EL (cell line): ENCODE data around the gene DPP10.

Source experiments
- DNase-seq: peaks from one replicate; pipeline ENCODE4 v3.0.0-alpha.2; 2016

The DPP10 gene

DNA sequence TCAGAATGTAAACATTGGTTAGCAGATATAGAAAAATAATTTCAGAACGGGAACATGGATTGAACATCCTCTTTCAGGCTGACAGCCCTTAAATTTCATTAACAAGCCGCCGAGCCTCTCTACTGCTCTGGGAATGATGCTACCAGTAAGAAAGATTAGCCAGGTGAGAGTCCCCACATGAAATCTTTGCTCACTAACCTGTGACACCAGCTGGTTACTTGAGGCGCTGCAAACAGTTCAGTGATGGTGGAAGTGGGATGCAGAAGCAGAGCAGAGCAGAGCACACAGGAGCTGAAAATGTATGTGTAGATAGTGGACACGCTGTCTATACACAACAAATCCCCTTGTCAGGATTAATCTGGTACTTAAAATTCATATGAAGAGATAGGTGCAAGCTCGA lies 721.1 kb downstream of the DPP10 start:
- no peak for DNase-seq

DNA sequence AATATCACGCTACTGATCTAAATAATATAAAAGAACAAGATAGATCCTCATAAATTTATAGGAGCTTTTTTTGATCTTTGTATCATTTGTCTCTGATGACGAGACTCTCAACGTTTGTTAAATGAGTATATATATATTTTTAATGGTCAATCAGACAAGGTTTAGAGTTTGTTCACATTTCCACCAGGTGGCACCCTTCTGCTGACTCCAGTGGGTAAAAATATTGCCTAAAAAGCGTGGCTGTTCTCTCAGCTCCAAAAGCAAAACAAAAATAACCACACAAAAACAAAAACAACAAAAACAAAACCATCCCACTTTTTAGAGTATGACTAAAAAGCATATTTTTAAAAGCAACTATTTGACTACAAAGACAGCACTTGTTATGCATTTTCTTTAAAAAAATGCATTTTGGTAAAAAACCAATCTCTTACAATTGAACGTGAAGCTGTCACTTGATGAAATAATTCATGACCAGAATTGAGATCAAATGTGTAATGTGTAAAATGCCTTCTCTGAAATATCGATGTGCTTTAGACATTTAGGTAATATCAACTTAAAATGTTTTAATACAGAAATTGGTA lies 723.2 kb downstream of the DPP10 start:
- DNase-seq, result no peak

DNA sequence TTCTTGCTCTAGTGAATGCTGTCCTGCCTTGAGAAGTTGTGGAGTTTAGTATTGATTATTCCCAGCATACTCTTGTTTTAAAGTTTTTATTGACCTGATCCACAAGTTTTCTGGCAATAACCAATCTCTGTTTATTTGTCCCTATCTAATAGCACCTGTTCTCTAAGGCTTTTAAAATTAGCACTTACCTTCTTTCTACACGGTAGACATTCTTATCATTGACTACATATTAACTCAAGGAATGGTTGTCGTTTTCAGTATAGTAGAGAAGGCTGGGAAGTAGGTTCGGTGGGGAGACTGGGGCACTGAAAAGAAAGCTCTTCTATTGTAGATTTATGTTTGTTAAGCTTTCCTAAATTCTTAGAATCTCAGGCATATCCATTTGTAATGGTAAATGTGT lies 726.0 kb downstream of the DPP10 start:
- DNase-seq, result no peak

DNA sequence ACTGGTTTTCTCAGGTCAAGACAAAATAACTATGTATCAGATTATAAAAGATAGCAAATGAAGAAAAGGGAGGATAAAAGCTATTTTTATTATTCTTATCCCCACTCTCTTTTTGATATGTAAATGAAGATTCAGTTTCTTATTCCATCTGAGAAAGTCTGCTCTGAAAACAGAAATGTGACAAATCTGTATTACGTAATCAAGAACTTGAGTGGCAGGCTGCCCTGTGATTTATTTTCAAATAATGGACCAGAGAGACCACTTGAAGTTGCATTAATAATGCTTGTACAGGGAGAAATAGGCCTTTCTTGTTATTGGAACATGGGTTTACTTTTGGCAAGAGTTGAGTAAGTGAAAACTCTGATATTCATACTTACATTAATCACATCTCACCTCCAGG lies 727.4 kb downstream of the DPP10 start:
- DNase-seq, result no peak

DNA sequence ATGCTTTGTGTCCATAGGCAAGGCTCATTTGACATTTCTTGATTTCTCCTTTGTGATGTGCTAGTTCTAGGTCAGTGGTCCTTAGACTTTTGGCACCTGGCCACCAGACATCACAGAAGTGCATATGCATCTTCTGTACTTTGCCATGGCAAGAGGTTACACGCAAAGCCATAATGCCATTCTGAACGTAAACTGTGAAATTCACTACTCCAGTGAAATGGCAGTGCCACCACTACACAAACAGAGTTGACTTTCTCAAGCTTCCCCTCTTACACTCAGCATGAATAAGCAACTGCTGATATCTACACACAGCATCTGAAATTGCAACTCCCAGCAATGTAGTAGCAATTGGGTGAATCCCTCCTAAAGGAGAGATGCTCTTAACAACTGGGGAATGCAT lies 729.3 kb downstream of the DPP10 start:
- no peak for DNase-seq

DNA sequence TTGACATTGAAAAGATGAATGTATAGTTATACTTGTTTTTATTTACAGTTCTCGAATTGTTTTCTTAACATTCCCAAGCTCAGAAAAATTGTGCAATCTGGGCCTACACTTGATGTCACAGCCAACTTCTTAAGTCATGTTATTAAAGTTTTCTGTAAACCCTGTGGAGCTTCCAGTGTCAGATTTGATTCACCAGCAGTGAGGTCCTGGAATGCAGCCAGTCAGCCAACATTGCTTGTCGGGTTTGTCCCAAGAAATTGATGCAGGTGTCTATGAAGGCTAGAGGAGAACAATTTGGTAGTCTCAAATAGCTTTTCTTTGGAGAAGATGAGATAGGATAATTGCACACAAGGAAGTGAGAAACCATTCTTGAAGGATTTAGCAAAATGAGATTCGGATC lies 732.2 kb downstream of the DPP10 start:
- no peak for DNase-seq

DNA sequence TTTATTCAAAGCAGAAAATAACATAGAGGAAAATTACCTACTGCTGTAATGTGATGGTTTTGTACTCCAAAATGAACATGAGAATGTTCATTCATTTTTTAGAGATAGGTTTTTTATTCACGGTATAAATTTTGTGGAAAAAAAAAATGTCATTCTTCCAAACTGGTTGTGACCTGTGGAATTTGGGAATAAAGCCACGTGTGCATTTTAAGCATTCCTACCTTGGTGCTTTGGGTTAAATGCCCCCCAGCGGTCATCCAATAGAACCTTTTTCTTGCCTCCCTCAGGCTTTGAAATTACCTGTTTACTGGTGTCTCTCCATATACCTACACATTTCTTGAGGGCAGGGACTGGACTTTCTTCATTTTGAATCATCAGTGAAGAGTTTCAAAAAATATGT lies 740.7 kb downstream of the DPP10 start:
- no peak for DNase-seq

DNA sequence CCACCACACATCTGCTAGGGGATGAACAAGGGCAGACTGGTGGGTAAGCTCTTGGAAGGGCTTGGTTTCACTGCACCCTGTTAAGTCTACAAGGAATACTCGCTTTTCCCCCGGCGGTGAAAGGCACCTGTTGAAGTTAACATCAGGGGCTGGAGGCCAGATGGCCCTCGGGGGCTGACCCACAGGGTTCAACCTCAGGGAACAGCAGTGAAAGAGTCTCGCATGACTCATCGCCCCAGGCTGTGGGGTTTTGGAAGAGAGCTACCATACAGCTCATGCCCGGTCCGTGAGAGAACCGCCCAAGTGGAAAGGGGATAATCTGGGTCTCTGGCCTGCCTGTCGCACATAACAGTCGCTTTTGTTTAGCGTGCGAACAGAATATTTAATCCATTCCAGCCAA lies 748.0 kb downstream of the DPP10 start:
- no peak for DNase-seq

DNA sequence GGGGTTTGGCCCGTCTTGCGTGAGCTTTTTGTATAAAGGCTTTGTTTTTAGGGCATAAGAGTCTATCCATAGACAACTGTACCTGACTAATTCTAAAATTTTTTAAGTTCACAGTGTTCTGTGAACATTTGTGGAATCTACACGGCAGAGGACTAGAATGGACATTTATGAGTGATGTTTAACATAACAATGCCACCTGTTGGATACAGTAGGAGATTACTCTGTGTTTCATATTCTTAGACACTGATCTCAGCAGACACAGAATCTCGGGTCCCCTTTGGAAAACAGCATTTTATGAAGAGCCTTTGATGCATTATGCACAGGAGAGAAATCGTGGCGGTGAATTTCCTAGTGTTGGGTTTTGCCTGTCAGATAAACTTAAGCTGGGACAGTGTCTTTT lies 752.2 kb downstream of the DPP10 start:
- no peak for DNase-seq

DNA sequence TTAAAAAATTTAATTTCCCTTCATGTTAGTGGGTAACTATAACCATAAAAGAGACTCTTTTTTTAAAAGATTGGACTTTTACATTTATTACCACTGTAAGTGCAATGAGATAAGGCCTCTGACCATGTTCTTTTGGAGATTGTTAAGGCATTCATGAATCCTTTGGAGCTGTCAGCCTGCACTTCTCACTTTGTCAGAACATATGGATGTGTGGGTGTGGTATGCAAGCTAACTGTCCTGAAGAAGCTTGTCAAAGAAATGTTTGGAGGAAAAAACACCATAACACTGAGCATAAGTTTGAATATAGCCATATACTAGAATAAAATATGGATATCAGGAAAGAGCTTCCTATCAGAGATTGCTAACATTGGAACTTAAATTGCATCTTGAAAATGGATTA lies 754.1 kb downstream of the DPP10 start:
- DNase-seq, result no peak

DNA sequence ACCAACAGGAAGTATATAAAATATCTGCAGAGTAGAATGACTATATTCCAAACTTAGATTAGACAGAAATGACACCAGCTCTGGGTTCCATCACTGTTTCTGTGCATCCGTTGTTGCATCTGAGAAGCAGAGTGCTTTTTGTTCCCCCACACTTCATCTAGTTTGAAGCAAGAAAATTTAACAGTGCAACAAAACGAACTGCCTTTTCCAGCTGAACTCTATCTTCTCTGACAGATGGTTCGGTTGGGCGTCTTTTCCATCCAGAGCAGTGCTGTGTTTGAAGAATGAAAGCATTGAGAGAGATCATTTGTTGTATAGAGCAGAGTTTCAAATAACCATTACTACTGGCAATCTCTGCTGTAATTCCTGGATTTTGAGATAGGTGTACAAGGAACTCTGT lies 757.5 kb downstream of the DPP10 start:
- DNase-seq, result no peak

DNA sequence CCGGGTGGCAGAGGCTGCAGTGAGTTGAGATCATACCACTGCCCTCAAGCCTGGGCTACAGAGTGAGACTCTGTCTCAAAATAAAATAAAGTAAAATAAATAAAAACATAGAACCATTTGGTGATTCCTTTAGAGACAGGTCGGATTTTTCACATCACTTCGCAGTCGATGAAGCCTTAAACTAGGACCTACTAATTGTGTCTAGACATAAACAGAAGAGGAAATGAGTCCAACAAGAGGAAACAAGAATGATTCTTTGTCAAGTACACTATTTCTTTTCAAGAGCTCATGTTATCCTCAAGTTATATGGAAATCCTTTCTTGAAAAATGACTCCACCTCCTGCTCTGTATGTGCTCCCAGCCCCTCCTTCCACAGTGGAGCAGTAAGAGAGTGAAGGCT lies 758.9 kb downstream of the DPP10 start:
- no peak for DNase-seq

DNA sequence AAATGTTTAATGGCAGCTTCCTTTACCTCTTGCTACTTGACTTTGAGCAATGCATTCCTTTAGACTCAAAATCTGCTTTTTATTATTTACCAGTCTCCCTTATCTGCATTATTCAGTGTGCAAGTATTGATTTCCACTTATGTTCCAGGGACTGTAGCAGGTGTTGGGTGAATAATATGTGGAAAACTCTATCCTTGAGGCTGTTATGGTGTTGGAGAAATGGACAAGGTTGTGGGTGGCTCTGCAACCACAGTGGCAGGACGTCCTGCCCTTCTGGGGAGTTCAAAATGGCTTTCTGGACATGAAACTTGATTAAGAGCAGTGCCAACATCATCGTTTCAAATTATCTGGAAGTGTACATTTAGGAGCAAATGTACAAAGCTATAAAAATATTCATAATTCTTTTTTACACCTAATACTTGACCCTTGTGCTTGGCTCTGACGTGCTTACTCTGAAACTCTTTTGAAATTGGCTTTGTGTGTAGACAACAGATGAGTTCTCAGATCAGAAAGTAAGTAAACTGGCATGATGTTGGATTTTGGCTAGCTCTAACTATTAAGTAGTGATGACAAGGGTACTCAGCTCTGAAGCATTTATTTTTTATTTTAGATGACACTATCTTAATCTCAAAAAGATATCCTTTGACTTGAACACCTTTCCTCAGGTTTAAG lies 766.2 kb downstream of the DPP10 start:
- DNase-seq, result no peak

DNA sequence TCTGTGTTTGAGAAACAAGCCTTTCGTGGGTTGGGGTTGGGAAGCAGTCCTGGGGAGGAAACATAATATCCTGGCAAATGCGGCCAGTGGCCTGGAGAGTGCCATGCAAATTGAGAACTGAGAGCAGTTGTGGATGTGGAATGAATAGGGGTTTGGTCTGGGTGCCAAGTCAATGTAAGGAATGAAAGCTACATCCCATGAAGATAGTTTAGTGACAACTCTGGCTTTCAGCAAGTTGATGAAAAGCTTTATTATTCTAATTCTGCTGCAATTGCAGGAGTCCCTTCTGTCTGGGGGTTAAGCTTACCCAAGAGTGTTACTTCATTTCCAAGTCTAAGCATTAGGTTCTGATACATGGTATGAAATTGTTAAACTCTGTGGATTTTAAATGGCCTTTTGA lies 771.6 kb downstream of the DPP10 start:
- no peak for DNase-seq

DNA sequence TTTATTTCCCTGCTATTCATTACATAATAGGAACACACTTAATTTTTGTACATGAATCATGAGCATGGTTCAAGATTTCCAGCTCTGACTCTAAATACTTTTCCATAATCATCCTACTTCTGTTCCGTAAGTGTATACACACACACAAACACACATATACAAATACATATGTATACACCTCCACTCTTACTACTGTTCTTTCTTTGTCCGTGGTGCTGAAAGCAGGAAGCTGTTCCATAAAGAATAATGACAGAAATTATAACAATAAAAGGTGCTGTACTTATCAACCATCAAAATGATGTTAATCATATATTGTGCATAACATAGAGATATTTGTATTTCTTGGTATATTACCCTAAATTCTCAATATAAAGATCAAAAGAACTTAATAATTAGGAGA lies 776.9 kb downstream of the DPP10 start:
- DNase-seq, result no peak

DNA sequence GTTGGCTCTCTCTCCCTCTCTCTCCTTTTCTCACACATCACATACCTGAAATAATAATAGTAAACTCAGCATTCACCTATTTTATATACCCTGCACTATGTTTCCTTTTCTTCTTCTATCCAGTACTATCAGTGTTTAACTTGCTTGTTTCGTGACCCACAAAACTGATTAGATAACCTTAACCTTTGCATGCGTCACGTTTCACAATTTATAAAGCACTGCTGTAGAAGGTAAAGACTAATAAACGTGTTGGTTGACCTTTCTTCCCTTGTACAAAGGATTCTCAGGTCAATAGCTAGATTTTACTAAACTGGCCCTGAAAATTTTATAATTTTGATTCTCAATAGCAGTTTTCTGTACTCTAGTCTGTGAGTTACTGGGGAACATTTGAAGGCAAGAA lies 791.7 kb downstream of the DPP10 start:
- DNase-seq, result no peak

DNA sequence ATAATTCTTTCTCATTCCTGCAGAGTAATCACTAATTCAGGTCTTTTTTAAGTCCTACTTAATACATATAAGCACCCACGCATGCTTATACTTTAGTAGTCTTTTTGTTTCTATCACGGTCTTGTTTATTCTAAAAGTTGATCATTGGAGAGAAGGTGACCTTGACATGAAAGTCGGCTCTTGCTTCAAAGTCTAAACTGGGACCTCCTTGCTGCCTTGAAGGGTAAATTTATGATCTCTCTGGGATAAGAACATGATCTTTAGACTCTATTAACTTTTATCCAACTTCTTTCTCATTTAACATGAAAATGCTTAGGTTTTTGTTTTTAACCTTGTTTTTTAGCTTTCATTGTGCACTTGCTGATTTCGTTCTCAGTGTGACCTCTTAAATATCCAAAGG lies 792.3 kb downstream of the DPP10 start:
- DNase-seq, result no peak

DNA sequence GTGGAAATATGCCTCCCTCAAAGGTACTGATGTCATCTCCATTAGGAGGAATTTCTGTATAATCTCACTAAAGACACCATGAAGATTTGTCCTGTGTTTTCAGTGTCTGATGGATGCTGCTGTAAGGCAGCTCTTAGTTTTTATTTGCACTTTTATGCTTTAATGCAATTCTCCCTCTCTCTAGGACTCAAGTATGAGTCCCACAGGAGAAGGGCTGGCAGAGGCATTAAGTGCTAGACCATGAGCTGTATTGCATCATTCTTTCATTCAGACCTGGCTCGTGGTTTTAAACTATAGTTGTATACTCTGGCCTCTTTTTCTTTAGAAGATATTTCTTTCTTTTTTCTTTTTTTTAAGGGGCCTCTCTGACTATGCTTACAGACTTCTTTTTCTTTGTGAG lies 805.6 kb downstream of the DPP10 start:
- no peak for DNase-seq

DNA sequence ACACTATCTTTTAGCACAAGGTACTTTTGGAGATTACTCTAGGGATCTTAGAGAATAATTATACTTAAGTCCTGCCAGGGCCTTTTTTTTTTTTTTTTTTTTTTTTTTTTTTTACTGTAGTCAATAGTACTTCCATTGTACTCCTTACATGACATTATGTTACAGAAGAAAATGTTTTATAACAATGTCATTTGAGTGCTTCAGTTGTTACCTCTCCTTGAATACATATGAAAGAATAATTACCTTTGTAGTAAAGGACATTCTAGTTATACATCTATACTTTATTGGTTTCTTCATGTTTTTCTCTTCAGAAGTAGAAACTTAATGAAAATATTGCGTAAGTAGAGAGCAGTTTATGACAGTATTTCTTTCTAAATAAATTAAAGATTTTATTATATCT lies 834.9 kb downstream of the DPP10 start:
- DNase-seq, result no peak

DNA sequence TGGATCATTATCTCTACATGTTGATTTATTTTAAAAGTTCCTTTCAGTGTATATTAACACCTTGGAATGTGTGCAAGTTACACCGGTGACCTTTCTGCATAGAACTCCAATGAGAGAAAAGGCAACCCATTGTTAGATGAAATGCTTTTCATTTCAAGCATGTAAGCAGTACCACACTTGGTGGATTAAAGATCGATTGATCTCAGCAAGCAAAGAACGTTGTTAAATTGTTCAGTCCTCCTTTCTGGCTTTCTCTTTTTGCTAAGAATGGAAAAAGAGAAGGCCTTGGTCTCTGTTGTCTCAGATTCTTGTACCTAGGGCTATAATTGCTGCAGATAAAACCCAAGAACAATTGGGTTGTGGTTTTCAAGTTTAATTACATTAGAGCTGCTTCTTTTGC lies 843.0 kb downstream of the DPP10 start:
- DNase-seq, result no peak

DNA sequence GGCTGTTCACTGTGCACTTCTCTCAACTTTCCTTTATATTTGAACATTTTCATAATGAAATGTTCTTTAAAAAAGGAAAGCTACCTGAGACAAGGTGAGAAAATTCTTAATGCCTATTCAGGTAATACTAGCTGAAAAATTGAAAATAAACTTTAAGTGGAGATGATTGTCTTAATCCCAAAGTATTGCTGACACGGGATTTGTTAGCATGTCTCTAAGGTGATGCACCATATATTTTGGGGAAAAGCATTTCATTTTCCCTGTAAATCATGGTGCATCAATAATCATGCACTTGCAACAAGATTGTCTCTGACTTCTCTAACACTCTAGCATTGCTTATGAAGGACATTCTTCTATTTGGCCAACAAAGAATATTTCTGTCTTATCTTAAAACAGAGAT lies 848.0 kb downstream of the DPP10 start:
- DNase-seq, result no peak

DNA sequence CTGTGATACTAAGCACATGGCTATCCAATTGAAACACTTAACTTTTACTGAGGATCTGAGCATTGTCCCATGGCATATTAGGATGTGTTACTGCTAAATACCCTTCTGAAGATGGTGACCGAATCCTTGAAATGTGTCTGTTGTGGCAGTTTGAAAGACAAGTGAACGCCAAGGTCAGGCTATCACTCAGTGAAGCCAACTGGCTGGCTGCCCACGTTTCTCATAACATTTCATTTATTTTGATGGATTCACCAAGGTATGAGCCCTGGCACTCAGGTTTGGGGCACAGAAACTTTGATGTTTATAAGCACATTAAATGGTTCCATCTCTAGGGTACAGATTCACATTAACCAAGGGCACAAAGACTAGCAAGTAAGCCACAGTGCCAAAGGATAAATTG lies 850.3 kb downstream of the DPP10 start:
- no peak for DNase-seq

DNA sequence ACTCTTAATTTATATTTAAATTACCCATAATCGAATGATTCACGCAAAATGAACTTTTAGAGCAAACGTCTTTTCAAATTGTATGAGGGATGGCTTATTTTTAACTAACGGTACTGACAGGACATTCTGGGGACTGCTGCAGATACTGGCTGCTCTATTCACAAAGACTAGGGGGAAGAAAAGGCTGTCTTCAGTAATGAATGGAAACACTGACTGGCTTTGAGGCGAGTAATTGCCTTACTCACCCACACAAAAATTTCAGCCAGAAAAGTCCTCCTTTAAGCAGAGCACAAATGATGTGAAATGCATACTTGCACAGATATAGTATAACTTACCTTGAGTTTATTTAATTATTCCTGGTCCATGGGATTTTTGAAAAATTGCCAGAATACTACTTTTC lies 852.6 kb downstream of the DPP10 start:
- no peak for DNase-seq

DNA sequence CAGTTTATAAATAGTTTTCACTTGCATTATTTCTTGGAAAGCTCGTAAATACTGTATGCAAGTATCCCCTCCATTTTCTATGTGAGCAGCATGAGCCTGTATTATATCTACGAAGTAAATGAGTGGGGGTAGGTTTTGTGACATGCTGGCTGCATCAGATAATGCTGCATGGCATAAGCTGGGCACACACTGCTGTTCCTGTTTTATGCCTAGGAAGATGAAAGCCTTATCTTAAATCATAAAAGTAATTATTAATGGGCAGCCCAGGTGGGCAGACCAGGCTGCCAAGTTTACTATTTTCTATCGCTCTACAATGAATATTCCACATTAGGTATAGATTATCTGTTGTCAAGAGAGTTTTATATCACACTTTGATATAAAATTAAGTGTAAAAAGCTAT lies 854.6 kb downstream of the DPP10 start:
- no peak for DNase-seq

DNA sequence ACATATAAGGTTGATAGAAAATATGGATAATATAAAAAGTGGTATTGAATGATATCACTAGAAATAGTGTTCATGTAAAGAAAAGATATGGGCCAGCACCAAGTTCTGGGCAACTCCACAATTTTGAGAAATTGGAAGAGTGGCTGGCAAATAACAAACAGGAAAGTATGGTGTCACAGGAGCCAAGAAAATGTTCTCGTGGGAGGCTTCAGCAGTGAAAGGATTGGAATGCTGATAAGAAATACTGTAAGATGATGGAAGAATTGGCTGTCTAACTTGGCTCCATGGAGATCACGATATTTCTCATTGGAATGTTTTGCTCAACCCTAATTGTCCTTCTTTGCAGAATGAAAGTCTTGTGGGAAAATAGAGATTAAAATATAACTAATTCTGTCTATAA lies 856.8 kb downstream of the DPP10 start:
- no peak for DNase-seq

DNA sequence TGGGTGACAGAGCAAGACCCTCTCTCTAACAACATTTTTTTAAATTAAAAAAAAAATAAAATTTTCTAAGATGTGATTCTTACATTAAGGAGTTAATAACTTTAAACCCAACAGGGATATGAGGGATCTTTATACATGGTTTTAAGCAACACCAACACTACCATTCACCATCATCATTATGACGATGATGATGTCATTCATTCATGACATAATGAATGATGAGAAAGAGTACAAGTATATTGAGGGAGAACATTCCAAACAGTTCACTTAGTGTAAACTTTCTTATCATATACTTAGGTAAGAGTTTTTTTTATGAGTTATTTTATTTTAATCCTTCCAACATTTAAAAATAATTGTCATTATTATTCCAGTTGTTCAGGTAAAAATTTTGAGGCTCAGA lies 863.3 kb downstream of the DPP10 start:
- no peak for DNase-seq
